HFF-Myc (cell line): ENCODE data around the gene UBR7.
"Not testable (repeated sequence)": the region's sequence is repeated elsewhere in the genome, so short reads cannot be mapped to it uniquely, and the experiment has no call there.

Experiments
- DNase-seq: peaks from one replicate; pipeline ENCODE4 v3.0.0-alpha.2; 2011; ENCODE audit warnings: low read depth; ENCODE audit errors: extremely low read depth
- H3K4me3 ChIP-seq: replicated peaks from 2 replicates; pipeline ENCODE4 v1.5.1; 2011; ENCODE audit warnings: low read depth, mild to moderate bottlenecking, control low read depth, low read length
- TF ChIP-seq, protein P1 (sequence below): IDR thresholded peaks from 2 replicates; pipeline ENCODE4 v1.5.1; 2012; ENCODE audit warnings: mild to moderate bottlenecking, low read depth, low read length, control low read depth; ENCODE audit errors: missing control alignments

Gene UBR7, protein sequence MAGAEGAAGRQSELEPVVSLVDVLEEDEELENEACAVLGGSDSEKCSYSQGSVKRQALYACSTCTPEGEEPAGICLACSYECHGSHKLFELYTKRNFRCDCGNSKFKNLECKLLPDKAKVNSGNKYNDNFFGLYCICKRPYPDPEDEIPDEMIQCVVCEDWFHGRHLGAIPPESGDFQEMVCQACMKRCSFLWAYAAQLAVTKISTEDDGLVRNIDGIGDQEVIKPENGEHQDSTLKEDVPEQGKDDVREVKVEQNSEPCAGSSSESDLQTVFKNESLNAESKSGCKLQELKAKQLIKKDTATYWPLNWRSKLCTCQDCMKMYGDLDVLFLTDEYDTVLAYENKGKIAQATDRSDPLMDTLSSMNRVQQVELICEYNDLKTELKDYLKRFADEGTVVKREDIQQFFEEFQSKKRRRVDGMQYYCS

DNA sequence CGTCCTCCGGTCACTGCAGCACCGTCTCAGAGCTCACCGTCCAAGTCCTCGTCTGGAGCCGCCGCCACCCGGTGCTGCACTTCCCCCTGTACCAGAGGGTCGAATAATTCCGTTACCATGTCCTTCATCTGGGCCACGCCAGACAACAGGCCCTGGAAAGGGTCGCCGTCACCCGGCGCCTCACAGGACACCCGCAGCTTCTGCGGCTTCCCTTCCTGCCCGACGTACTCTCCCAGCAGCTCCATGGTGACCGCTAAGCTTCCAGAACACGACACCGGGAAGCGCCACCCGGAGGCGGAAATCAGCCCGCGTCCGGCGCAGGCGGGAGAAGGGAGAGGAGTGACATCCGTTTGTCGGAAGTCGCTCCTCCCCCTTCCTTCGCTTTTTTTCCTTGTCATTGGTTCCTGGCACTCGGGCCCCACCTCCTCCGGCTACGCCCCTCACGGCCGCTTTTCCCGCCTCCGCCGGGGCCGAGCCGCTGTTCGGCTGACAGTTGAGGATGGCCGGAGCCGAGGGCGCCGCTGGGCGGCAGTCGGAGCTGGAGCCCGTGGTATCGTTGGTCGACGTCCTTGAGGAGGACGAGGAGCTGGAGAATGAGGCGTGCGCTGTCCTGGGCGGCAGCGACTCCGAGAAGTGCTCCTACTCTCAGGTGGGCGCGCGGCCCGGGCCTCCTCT, at the start of gene UBR7, which contains the start of gene GON7:
Gene UBR7, plus strand, starts transcription at position 464 of the 675 bp plus-strand sequence. Its CDS starts 36 bp downstream, at position 500.
Gene GON7, minus strand, starts transcription at position 273 of the 675 bp plus-strand sequence. Its CDS starts 28 bp downstream, at position 245.
- DNase-seq, result peak; percentile 93
- TF ChIP-seq, protein P1, sequence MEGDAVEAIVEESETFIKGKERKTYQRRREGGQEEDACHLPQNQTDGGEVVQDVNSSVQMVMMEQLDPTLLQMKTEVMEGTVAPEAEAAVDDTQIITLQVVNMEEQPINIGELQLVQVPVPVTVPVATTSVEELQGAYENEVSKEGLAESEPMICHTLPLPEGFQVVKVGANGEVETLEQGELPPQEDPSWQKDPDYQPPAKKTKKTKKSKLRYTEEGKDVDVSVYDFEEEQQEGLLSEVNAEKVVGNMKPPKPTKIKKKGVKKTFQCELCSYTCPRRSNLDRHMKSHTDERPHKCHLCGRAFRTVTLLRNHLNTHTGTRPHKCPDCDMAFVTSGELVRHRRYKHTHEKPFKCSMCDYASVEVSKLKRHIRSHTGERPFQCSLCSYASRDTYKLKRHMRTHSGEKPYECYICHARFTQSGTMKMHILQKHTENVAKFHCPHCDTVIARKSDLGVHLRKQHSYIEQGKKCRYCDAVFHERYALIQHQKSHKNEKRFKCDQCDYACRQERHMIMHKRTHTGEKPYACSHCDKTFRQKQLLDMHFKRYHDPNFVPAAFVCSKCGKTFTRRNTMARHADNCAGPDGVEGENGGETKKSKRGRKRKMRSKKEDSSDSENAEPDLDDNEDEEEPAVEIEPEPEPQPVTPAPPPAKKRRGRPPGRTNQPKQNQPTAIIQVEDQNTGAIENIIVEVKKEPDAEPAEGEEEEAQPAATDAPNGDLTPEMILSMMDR, result no peak
- peak within 1 kb of the TSS; percentile 69 for H3K4me3 ChIP-seq

DNA sequence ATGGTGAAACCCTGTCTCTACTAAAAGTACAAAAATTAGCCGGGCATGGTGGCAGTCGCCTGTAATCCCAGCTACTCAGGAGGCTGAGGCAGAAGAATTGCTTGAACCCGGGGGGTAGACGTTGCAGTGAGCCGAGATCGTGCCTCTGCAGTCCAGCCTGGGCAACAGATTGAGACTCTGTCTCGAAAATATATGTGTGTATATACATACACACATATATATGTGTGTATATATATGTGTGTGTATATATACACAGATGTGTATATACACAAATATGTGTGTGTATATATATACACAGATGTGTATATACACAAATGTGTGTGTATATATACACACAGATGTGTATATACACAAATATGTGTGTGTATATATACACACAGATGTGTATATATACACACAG, 48.7 kb upstream of the UBR7 start:
- DNase-seq, H3K4me3 ChIP-seq: not testable (repeated sequence)

DNA sequence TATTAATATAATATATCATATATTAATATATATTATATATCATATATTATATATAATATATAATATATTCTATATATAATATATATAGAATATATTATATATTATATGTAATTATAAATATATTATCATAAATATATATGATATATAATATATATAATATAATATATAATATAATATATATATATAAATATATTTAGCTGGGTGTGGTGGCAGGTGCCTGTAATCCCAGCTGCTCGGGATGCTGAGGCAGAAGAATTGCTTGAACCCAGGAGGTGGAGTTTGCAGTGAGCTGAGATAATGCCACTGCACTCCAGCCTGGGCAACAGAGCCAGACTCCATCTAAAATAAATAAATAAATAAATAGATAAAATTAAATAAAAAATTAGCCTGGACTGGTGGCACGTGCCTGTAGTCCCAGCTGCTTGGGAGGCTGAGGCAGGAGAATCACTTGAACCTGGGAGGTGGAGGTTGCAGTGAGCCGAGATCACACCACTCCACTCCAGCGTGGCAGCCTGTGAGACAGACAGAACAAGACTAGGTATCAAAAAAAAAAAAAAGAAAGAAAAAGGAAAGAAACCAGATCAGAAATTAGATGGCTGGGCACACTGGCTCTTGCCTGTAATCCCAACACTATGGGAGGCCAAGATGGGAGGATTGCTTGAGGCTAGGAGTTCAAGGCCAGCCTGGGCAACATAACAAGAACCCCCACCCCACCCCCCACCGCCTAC, 47.3 kb upstream of the UBR7 start:
- not testable (repeated sequence) for DNase-seq, H3K4me3 ChIP-seq

GRCh38 chr14:93160353-93160801, 46.7 kb upstream of the UBR7 start:
- TF ChIP-seq, protein P1, result peak; percentile 40
- DNase-seq, result no peak
- H3K4me3 ChIP-seq, result no peak overlapping the region

DNA sequence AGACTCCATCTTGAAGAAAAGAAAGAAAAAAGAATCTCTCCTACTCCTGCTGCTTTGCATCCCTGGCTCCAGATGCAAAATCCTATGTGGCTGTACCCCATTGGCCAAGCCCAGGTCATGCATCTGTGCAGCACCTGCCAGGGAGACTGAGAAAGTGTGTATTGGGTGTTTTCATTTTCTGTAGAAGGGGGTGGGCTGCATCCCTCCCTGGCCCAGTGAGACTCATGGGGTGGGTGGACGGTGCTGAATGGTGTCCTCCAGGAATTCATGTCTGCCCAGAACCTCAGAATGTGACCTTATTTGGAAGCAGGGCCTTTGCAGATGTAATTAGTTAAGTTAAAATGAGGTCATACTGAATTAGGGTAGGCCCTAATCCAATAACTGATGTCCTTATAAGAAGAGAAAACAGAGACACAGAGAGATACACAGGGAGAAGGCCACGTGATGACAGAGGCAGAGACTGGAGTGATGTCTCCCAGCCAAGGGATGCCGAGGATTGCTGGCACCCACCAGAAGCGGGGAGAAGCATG, 45.6 kb upstream of the UBR7 start:
- no peak for DNase-seq
- TF ChIP-seq, protein P1, result no peak
- H3K4me3 ChIP-seq, result no peak overlapping the region

- H3K4me3 ChIP-seq, result no peak overlapping the region
- TF ChIP-seq, protein P1, result no peak
- no peak for DNase-seq
Observed at GRCh38 chr14:93163564-93163963, 43.5 kb upstream of the UBR7 start.

GRCh38 chr14:93165271-93166265, 41.5 kb upstream of the UBR7 start:
- not testable (repeated sequence) for DNase-seq, H3K4me3 ChIP-seq

GRCh38 chr14:93168610-93169009, 38.4 kb upstream of the UBR7 start:
- not testable (repeated sequence) for DNase-seq

GRCh38 chr14:93169619-93170018, 37.4 kb upstream of the UBR7 start:
- not testable (repeated sequence) for DNase-seq, H3K4me3 ChIP-seq

More at GRCh38 chr14:93168610-93169009, 38.4 kb upstream of the UBR7 start:
- not testable (repeated sequence) for H3K4me3 ChIP-seq

GRCh38 chr14:93170141-93170540, 36.9 kb upstream of the UBR7 start:
- DNase-seq, H3K4me3 ChIP-seq: not testable (repeated sequence)
